Measurements from ENCODE around the gene LINC01488.

Gene LINC01488

GRCh38 chr11:69446108-69446507 lies 35.4 kb upstream of the LINC01488 start:
- ATAC-seq = no peak
- no peak for TF ChIP-seq ZFP3 (CRISPR knock-in tag; IDR thresholded peaks at IDR 0.05)

DNA sequence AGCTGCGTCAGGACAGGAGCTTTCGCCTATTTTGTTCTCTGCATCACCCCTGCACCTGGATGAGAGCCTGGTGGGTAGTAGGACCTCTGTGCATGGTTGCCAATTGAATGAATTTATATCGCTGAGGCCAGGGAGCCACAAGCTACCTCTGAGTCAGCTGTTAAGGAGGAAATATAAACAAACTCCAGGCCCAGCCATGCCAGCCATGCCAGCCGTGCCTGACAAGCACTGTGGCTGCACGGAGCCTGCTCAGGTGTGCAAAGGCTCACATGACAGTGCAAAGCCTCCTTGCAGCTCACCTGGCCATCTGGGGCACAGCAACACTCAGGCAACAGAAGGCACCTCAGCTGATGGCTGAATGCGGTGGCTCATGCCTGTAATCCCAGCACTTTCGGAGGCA lies 33.7 kb upstream of the LINC01488 start:
- no peak for ATAC-seq
- TF ChIP-seq RARB (CRISPR knock-in tag; IDR thresholded peaks at IDR 0.05) (no peak), PPARA (CRISPR knock-in tag; IDR thresholded peaks at IDR 0.05; ENCODE audit: borderline replicate concordance) (no peak), ZNF8 (CRISPR knock-in tag; IDR thresholded peaks at IDR 0.05) (no peak), ZFP3 (CRISPR knock-in tag; IDR thresholded peaks at IDR 0.05) (no peak), BACH2 (CRISPR knock-in tag; IDR thresholded peaks at IDR 0.05; ENCODE audit: borderline replicate concordance) (no peak), TOX (CRISPR knock-in tag; IDR thresholded peaks at IDR 0.05; ENCODE audit: borderline replicate concordance) (no peak)
- TF ChIP-seq, protein P1, sequence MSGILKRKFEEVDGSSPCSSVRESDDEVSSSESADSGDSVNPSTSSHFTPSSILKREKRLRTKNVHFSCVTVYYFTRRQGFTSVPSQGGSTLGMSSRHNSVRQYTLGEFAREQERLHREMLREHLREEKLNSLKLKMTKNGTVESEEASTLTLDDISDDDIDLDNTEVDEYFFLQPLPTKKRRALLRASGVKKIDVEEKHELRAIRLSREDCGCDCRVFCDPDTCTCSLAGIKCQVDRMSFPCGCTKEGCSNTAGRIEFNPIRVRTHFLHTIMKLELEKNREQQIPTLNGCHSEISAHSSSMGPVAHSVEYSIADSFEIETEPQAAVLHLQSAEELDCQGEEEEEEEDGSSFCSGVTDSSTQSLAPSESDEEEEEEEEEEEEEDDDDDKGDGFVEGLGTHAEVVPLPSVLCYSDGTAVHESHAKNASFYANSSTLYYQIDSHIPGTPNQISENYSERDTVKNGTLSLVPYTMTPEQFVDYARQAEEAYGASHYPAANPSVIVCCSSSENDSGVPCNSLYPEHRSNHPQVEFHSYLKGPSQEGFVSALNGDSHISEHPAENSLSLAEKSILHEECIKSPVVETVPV (CRISPR knock-in tag; IDR thresholded peaks at IDR 0.05) = no peak

- TF ChIP-seq, protein P2, sequence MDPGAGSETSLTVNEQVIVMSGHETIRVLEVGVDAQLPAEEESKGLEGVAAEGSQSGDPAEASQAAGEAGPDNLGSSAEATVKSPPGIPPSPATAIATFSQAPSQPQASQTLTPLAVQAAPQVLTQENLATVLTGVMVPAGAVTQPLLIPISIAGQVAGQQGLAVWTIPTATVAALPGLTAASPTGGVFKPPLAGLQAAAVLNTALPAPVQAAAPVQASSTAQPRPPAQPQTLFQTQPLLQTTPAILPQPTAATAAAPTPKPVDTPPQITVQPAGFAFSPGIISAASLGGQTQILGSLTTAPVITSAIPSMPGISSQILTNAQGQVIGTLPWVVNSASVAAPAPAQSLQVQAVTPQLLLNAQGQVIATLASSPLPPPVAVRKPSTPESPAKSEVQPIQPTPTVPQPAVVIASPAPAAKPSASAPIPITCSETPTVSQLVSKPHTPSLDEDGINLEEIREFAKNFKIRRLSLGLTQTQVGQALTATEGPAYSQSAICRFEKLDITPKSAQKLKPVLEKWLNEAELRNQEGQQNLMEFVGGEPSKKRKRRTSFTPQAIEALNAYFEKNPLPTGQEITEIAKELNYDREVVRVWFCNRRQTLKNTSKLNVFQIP (CRISPR knock-in tag; IDR thresholded peaks at IDR 0.05; ENCODE audit: borderline replicate concordance, low read depth) = no peak
- TF ChIP-seq OSR1 (CRISPR knock-in tag; IDR thresholded peaks at IDR 0.05) (no peak), TOX (CRISPR knock-in tag; IDR thresholded peaks at IDR 0.05; ENCODE audit: borderline replicate concordance) (no peak), ZNF565 (CRISPR knock-in tag; conservative IDR thresholded peaks at IDR 0.05; ENCODE audit: low read depth) (no peak), ZC3H10 (CRISPR knock-in tag; IDR thresholded peaks at IDR 0.05) (no peak), ZNF8 (CRISPR knock-in tag; IDR thresholded peaks at IDR 0.05) (no peak), CSDC2 (CRISPR knock-in tag; IDR thresholded peaks at IDR 0.05) (no peak), ZNF70 (CRISPR knock-in tag; IDR thresholded peaks at IDR 0.05) (no peak), ESRRG (CRISPR knock-in tag; IDR thresholded peaks at IDR 0.05) (no peak), PPARA (CRISPR knock-in tag; IDR thresholded peaks at IDR 0.05; ENCODE audit: borderline replicate concordance) (no peak), RARB (CRISPR knock-in tag; IDR thresholded peaks at IDR 0.05) (no peak), GLIS3 (CRISPR knock-in tag; IDR thresholded peaks at IDR 0.05) (no peak), ISL1 (CRISPR knock-in tag; IDR thresholded peaks at IDR 0.05) (no peak), BACH2 (CRISPR knock-in tag; IDR thresholded peaks at IDR 0.05; ENCODE audit: borderline replicate concordance) (no peak), TSHZ2 (CRISPR knock-in tag; IDR thresholded peaks at IDR 0.05) (no peak)
- TF ChIP-seq, protein P3, sequence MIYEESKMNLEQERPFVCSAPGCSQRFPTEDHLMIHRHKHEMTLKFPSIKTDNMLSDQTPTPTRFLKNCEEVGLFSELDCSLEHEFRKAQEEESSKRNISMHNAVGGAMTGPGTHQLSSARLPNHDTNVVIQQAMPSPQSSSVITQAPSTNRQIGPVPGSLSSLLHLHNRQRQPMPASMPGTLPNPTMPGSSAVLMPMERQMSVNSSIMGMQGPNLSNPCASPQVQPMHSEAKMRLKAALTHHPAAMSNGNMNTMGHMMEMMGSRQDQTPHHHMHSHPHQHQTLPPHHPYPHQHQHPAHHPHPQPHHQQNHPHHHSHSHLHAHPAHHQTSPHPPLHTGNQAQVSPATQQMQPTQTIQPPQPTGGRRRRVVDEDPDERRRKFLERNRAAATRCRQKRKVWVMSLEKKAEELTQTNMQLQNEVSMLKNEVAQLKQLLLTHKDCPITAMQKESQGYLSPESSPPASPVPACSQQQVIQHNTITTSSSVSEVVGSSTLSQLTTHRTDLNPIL (CRISPR knock-in tag; IDR thresholded peaks at IDR 0.05; ENCODE audit: low read depth) = no peak
- TF ChIP-seq, protein P4, sequence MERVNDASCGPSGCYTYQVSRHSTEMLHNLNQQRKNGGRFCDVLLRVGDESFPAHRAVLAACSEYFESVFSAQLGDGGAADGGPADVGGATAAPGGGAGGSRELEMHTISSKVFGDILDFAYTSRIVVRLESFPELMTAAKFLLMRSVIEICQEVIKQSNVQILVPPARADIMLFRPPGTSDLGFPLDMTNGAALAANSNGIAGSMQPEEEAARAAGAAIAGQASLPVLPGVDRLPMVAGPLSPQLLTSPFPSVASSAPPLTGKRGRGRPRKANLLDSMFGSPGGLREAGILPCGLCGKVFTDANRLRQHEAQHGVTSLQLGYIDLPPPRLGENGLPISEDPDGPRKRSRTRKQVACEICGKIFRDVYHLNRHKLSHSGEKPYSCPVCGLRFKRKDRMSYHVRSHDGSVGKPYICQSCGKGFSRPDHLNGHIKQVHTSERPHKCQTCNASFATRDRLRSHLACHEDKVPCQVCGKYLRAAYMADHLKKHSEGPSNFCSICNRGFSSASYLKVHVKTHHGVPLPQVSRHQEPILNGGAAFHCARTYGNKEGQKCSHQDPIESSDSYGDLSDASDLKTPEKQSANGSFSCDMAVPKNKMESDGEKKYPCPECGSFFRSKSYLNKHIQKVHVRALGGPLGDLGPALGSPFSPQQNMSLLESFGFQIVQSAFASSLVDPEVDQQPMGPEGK (CRISPR knock-in tag; IDR thresholded peaks at IDR 0.05; ENCODE audit: borderline replicate concordance) = no peak
- no peak for ATAC-seq
Measured at GRCh38 chr11:69448471-69449284, 32.8 kb upstream of the LINC01488 start.
